ENCODE measurements around the gene DBNDD1.

DBNDD1 gene

DNA sequence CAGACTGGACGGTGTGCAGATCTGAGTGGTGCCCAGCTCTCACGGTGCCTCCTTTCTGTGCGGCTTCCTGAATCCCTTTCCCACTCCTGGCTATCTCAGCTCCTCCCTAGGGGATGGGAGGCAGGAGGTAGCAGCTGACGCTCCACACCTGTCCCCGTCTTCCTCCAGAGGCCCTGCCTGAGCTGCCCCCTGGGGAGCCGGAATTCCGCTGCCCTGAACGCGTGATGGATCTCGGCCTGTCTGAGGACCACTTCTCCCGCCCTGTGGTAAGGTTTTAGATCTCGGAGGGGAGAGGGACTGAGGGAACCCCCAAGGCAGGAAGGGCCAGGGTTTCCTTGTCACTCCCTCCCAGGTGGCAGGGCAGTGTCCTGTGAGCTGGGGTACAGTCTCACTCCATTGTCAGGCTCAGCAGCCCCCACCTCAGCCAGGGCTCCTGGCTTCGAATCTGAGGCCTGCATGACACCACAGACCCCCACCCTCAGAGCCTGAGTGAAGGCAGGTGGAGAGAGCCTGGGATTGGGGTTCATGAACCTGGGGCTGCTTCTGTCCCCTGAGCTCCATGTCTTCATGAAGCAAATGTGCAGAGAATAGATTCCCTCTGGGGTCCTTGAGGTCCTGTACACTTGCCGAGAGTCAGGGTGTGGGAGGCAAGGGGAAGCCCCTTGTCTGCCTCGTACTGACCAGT lies 64.1 kb downstream of the DBNDD1 start:
- TF ChIP-seq GATA3 (IDR thresholded peaks at IDR 0.05; ENCODE audit: low read depth, low read length) (no peak), GATA2 (IDR thresholded peaks at IDR 0.05; ENCODE audit: low read depth, low read length) (no peak)

Data from SH-SY5Y (cell line).